Sigmoid colon (tissue), 4 donors: Measurements from ENCODE around the gene MEGF8.

Experiments
- EP300 ChIP-seq, 4 donors: sonication (generic); formaldehyde crosslinking; IDR thresholded peaks; one replicate each; pipeline ENCODE4 v1.6.1; 2017; ENCODE audit warnings: antibody characterized with exemption in 4 of 4
- POLR2A ChIP-seq, 2 donors: fragments of 450-650 bp; IDR thresholded peaks; one replicate each; pipeline ENCODE4 v1.6.1; 2016; ENCODE audit warnings: antibody characterized with exemption in 2 of 2, mild to moderate bottlenecking in 2 of 2, moderate library complexity in 2 of 2
- POLR2AphosphoS5 ChIP-seq, 4 donors: sonication (generic); formaldehyde crosslinking; IDR thresholded peaks; one replicate each; pipeline ENCODE4 v1.6.1; 2017; ENCODE audit warnings: antibody characterized with exemption in 4 of 4
- TF ChIP-seq, protein P1 (sequence below), 4 experiments: fragments of 450-650 bp in 3 of 4; fragments of 200-600 bp in 1 of 4; IDR thresholded peaks; one replicate each; pipeline ENCODE4 v1.5.1; 2016 to 2019; ENCODE audit warnings: antibody characterized with exemption in 4 of 4, mild to moderate bottlenecking in 3 of 4, moderate library complexity in 2 of 4

DNA sequence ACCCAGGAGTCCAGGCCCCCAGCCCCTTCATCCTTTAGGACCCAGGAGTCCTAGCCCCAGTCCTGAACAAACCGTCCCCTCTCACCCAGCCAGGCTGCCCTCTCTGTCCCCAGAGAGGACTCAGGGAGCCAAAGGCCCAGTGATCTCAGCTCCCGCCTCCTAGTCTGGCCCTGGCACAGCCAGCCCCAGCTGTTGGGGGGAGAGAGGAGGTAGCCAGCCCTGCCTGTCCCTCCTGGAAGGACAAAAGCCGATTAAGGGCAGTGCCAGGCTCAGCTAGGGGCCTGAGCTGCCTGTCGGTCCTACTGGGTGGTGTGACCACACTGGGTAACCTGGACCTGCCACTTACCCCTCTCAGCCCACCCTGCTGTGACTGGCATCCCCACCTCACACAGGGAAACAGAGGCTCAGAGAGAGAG is 87.2 kb downstream of the MEGF8 start:
- TF ChIP-seq, protein P1, sequence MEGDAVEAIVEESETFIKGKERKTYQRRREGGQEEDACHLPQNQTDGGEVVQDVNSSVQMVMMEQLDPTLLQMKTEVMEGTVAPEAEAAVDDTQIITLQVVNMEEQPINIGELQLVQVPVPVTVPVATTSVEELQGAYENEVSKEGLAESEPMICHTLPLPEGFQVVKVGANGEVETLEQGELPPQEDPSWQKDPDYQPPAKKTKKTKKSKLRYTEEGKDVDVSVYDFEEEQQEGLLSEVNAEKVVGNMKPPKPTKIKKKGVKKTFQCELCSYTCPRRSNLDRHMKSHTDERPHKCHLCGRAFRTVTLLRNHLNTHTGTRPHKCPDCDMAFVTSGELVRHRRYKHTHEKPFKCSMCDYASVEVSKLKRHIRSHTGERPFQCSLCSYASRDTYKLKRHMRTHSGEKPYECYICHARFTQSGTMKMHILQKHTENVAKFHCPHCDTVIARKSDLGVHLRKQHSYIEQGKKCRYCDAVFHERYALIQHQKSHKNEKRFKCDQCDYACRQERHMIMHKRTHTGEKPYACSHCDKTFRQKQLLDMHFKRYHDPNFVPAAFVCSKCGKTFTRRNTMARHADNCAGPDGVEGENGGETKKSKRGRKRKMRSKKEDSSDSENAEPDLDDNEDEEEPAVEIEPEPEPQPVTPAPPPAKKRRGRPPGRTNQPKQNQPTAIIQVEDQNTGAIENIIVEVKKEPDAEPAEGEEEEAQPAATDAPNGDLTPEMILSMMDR (IDR thresholded peaks at IDR 0.05) = no peak
- TF ChIP-seq POLR2A (IDR thresholded peaks at IDR 0.05) = no peak
- no peak for TF ChIP-seq POLR2AphosphoS5 (IDR thresholded peaks at IDR 0.05)
- TF ChIP-seq EP300 (IDR thresholded peaks at IDR 0.05) = no peak
